CD4-positive, alpha-beta T cell treated with Interleukin-2 at 100 ng/mL for 4 hours (primary cell): Measurements from ENCODE around the gene TBCD.

Experiments used
- DNase-seq: peaks from one replicate; pipeline ENCODE4 v3.0.0-alpha.2; 2020; ENCODE audit warnings: low spot score

The TBCD gene

GRCh38 chr17:82871776-82872561 is 120.1 kb downstream of the TBCD start:
- DNase-seq, result no peak

DNA sequence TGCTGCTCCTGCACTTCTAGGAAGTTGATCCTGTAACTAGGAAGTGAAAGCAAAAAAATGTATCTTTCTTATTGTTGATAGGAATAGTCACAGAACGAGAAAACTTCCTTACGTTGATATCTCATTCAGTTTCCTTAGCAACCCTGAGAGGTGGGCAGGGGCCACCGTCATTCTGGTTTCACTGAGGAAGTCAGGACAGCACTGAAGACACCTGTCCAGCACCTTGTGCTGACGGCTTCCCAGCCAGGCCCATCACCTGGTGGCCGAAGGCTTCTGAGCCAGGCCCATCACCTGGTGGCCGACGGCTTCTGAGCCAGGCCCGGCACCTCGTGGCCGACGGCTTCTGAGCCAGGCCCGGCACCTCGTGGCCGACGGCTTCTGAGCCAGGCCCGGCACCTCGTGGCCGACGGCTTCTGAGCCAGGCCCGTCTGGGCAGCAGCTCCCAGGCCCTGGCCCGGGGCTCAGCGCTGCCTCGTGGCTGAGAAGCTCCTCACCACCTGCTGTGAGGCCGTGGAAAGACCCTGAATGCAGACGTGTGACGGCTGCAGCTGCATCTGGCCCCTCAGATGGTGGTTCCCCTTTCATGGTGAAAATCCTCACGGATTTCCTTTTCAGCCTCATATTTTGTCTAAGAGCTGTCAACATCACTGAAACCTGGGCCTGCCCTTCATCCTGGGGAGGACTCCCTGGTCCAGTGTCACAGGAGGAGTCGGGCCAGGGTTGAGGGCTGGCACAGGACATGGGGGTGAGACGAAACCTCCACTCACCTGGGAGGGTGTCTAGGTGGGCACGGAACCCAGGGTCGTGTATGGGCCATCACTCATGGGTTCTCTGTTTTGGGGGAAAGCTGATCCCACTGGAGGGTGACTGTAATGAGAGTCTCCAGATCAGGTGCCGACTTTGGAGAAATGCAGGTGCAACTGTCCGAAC is 121.0 kb downstream of the TBCD start:
- DNase-seq, result no peak

DNA sequence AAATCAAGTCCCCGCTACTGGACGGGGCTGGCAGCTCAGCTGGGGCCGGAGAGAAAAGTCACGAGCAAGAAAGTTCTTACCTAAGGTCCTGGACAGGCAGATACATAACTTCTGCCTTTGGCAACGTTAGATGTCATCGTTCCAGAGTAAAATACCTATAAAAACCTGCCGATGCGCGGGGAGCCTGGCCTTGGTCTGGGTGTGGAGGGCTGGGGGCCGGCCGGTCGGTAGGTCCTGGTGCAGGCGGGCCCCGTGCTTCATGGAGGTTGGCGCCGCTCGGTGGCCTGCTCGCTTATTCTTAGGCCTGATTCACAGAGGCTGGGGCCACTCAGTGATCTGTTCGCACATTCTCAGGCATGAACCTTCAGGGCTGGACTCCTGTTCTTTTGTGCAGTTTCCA is 121.7 kb downstream of the TBCD start:
- no peak for DNase-seq

GRCh38 chr17:82874011-82874835 is 122.4 kb downstream of the TBCD start:
- no peak for DNase-seq

- no peak for DNase-seq
Observed at GRCh38 chr17:82875407-82875856, 123.6 kb downstream of the TBCD start.

DNA sequence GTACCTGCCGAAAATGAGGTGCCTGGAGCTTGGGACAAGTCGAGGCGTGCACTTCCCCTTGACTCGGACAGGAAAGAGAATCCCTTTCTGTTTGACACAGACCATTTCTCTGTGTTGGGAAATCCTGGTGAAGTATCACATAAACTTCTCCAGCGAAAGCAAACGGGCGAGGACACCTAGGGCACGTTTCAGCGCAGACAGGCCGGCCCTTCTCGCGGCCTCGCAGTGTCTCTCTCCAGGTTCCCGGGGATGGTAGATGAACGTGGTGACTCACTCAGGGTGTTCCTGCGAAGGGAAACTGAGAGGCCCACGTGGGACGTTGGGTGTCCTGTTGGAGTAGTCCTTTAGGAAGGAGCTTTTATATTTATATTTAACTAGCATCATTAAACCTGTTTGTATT is 124.3 kb downstream of the TBCD start:
- DNase-seq, result no peak

DNA sequence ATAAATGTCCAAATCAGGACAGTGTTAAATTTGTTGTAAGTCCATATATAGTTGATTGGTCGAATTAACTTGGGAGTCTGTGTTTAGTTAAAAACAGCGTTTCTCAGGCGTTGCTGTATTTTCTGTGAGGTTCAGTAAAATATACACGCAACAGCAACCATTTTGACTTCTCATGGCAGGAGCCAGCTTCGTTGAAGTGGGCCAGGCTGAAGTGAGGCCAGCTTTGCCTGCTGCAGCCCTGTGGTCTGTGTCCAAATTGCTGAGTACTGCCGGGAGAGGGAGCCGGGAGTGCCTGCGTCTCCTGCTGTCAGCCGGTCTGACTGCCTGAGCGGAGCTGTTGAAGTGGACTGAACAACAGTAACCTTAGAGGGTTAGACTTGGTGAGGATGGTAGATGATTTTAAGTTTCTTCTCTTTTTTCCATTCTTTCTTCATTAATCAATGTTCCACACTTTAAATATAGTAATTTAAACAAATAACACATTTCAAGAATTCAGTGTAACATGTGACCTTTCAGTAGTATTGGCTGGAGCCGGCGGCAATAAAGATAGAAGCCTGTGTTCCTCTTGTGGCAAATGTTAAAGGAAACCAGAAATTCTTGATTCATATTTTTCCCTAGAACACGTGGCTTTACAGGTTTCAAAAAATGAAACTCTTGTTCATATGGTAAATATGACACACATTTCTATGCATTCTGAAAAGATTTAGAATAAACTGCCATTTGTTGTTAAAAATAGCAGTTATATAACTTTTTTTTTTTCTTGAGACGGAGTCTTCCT is 124.9 kb downstream of the TBCD start:
- DNase-seq, result no peak

DNA sequence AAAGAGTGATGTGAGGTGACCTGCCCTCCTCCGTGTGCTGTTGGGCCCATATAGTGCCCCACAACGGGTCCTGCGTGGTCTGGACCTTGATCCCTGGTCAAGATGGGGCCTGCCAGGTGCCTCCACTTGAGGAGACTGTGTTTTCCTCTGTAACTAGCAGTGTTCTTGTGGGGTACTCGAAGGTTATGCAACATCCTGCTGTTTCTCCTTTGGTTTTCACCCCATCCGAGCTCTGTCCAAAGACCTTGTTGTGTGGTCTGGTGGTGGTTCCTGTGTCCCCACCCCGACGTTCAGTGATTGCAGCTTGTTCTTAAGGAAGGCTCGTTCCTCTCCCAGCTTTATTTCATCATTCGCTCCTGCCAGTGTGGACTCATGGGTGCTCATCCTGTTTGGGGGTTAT is 126.7 kb downstream of the TBCD start:
- DNase-seq, result no peak

DNA sequence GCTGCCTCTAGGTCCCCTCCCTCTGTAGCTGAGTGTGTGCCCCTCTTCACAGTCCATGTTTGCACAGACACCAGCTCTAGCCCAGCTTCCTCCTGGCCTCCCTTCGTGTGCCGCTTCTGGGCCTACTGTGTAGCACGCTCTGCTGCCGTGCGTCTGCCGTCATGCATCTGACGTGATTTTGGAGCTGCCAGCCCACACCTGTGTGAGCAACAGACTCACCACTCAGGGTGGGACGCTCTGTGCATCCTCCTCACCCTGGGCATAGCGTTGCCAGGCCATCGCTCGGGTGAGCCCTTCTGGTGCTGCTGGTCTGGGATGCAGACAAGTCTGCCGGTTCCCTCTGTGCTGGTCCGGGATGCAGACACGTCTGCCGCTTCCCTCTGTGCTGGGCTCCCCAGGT is 127.4 kb downstream of the TBCD start:
- no peak for DNase-seq

DNA sequence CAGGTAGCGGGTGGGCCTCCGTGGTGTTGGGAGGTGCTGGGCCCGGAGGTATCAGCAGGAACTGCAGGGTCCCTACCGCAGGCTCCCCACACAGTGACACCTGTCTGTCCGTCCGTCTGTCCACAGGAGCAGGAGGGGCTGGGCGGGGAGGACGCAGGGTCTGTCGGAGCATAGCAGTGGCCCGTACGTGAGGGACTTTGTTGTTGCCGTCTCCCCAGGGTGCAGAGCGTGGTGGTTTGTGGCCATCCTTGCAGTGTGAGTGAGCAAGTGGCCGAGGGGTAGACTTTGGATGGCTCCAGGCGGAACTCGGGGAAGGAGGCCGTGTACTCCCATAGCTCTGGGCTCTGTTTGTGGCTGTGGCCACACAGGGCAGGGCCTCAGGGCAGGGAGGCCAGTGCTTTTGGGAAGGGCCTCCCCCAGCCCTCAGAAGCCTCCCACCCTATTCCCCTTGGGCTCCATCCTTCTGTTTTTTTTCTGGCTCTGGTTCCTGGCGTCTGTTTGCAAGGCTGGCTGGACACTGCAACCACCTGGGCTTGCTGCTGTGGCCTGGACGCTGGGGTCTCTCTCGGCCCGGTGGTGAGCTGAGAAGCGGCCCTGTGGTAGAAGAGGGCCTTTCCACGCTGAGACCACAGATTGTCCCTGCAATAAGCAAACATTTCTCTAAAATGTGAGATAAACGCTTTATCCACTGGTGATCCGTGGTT is 128.9 kb downstream of the TBCD start:
- DNase-seq, result no peak

DNA sequence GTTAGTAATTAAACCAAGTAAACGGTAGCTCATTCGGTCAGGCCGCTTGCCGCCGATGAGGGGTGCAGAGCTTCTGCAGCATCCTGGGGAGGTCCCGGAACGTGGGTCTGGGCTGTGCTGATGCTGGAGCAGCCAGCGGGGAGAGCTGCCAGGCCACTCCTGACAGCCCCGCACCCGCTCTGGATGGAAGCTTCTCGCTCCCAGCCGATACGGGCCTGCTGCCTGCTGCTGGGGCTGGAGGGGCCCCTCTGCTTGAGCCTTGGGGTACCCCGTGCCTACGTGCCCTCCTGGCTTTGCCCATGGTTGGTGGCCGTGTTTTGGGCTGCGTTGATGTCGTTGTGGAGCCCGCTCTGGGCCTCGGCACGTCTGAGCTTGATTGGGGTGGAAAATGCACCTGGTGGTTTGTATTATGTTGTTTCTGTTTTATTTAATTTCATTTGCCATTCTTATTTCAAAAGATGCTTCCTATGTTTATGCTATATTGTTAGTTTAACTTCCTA is 129.5 kb downstream of the TBCD start:
- no peak for DNase-seq

- no peak for DNase-seq
Observed at GRCh38 chr17:82881900-82882714, 130.2 kb downstream of the TBCD start.

- DNase-seq, result peak; percentile 87
Observed at GRCh38 chr17:82882715-82883418, 131.0 kb downstream of the TBCD start.

GRCh38 chr17:82883419-82884031 is 131.7 kb downstream of the TBCD start:
- DNase-seq, result no peak

DNA sequence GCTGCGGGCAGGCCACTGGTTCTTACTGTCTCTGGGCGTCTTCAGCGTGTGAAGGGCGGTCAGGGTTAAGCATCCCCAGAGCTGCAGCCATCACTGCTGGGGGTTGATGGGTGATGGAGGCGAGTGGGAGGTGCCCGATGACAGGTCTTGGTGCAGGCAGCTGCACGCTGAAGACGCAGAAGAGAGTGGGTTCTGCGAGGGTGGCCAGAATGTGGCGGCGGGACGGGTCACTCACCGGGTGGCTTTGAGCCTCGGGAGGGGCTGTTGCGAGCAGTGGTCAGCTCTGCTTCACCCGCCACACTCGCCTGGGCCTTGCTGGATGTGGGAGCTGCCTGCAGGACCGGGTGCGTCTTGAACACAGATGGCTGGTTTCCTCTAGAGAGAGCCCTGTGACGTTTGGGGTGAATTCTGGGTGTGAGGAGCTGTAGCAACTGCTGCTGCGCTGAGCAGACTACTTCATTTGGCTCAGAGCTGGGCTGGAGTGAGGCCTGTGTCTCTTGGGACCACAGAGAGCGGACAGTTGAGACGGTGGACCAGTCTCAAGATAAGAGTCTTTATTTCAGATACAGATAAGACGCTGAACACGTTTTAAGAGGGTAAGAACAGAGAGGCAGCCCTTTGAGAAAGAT is 132.6 kb downstream of the TBCD start:
- peak; percentile 8 for DNase-seq

- peak; percentile 47 for DNase-seq
Observed at GRCh38 chr17:82884970-82885353, 133.1 kb downstream of the TBCD start.

DNA sequence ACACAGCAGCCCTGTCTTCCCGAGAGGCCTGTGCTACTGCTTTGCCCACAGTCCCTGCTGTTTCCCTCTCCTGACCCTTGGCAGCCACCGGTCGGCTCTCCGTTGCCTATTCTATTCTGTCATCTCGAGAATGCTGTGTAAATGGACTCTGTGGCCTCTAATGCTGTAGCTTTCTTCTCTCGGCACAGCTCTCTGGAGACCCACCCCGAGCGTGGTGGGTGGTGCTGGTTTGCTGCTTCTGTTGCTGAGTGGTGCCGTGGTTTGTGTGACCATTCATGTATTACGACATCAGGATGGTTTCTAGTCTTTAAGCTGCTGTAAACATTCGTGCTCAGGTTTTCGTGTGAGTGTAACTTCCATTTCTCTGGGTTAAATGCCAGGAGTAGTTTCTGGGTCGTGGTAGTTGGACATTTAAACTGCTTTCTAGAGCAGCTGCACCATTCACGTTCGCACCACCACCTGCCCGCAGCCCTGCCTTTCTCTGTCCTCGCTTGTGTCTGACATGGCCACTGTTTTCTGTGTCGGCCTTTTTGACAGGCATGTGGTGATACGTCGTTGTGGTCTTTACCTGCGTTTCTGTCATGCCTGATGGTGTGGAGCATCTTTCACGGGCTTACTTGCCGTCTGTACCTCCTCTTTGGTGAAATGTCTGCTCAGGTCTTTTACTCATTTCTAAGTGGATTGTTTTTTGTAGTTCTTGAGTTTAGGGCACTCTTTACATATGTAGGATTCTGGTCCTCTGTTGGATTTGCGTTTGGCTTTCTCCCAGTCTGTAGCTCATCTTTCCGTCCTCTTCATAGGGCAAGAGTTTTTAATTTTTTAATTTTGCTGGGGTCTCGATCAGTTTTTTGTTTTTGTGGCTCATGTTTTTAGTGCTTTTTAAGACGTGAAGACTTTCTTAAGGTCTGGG is 135.6 kb downstream of the TBCD start:
- no peak for DNase-seq
